GM12878 (cell line): ENCODE results near the gene EBPL. TPM values are rescaled to one million over a fixed set of nuclear protein-coding genes. Genes with fewer than 3 reads are reported as not detected.

Source experiments
- ATAC-seq: fragments of 200-7000 bp; cut with Tn5 transposase; 3 replicates; pipeline ENCODE4 v1.9.1; 2020; ENCODE audit warnings: mild to moderate bottlenecking, moderate library complexity
- BruUV-seq: library from RNA; stranded (reverse); fragments of 400-500 nt; replicated peaks from 2 replicates; lab custom pipeline; 2021; lab: Mats Ljungman, UMichigan
- CTCF ChIA-PET: fragments of 300-600 bp; sonication (Branson Sonifier 250); formaldehyde crosslinking; extraction: SDS; loops from one replicate; lab custom pipeline; 2021; ENCODE audit warnings: inconsistent platforms; lab: Yijun Ruan, JAX
- POLR2A ChIA-PET: fragments of 350-600 bp; formaldehyde crosslinking; extraction: SDS; loops from one replicate; lab custom pipeline; 2021; ENCODE audit warnings: inconsistent platforms; lab: Charles Lee
- RAD21 ChIA-PET: fragments of 300-600 bp; sonication (Branson Sonifier 250); formaldehyde crosslinking; loops from one replicate; lab custom pipeline; 2023; ENCODE audit warnings: antibody characterized with exemption; ENCODE audit not compliant: unreplicated experiment; lab: Charles Lee
- SMC1A ChIA-PET: fragments of 300-600 bp; sonication (Branson Sonifier 250); formaldehyde crosslinking; loops from one replicate; lab custom pipeline; 2023; ENCODE audit not compliant: unreplicated experiment, uncharacterized antibody; lab: Charles Lee
- DNase-seq: peaks from one replicate; pipeline ENCODE4 v3.0.0-alpha.2; 2011; ENCODE audit warnings: low read depth, low spot score
- FAIRE-seq: peaks from 3 replicates; lab custom pipeline; 2011; peaks lifted over from hg19 to GRCh38; lab: Jason Lieb, UNC
- H2AFZ ChIP-seq: 2 replicates; pipeline ENCODE4 v1.6.0; 2011; ENCODE audit warnings: low read depth, low read length, control low read depth; ENCODE audit not compliant: control insufficient read depth
- H3K27ac ChIP-seq: 2 replicates; pipeline ENCODE4 v1.5.1; 2011; ENCODE audit warnings: control low read depth; ENCODE audit not compliant: control insufficient read depth, insufficient read depth
- H3K27me3 ChIP-seq, 2 experiments: replicated peaks in 1 of 2; 2 replicates each; pipeline versions ENCODE4 v1.6.0 to v1.6.1; 2011; ENCODE audit warnings: low read length in 1 of 2; ENCODE audit not compliant: control insufficient read depth in 2 of 2, insufficient read depth in 2 of 2
- H3K36me3 ChIP-seq, 2 experiments: 2 replicates each; pipeline ENCODE4 v1.5.1; 2011; ENCODE audit warnings: low read length in 1 of 2; ENCODE audit not compliant: control insufficient read depth in 2 of 2, insufficient read depth in 2 of 2
- H3K4me1 ChIP-seq: 2 replicates; pipeline ENCODE4 v1.6.1; 2011; ENCODE audit warnings: mild to moderate bottlenecking, low read length, moderate library complexity, mixed read lengths; ENCODE audit not compliant: control insufficient read depth, insufficient read depth
- H3K4me2 ChIP-seq: 2 replicates; pipeline ENCODE4 v1.6.0; 2011; ENCODE audit warnings: control low read depth; ENCODE audit not compliant: control insufficient read depth, insufficient read depth
- H3K4me3 ChIP-seq: fragments of 200-600 bp; sonication (generic); 2 replicates; pipeline ENCODE4 v1.5.1; 2016
- H3K79me2 ChIP-seq: 2 replicates; pipeline ENCODE4 v1.6.0; 2011; ENCODE audit warnings: low read length; ENCODE audit not compliant: control insufficient read depth, insufficient read depth
- H3K9ac ChIP-seq: 2 replicates; pipeline ENCODE4 v1.8.0; 2011; ENCODE audit warnings: low read length, control low read depth, mixed read lengths; ENCODE audit not compliant: control insufficient read depth, insufficient read depth
- H3K9me3 ChIP-seq: replicated peaks from 3 replicates; pipeline ENCODE4 v1.5.1; 2011; ENCODE audit warnings: mild to moderate bottlenecking, low read length; ENCODE audit not compliant: control insufficient read depth, insufficient read depth
- H4K20me1 ChIP-seq: 2 replicates; pipeline ENCODE4 v1.6.0; 2011; ENCODE audit not compliant: control insufficient read depth, insufficient read depth
- BCL11A ChIP-seq: IDR thresholded peaks from 2 replicates; pipeline ENCODE4 v1.6.1; 2011; ENCODE audit warnings: low read depth, low read length
- RAD21 ChIP-seq: IDR thresholded peaks from 2 replicates; pipeline ENCODE4 v1.6.1; 2011; ENCODE audit warnings: mild to moderate bottlenecking, low read depth, low read length, moderate library complexity; ENCODE audit not compliant: insufficient read depth
- SMC3 ChIP-seq: IDR thresholded peaks from 2 replicates; pipeline ENCODE4 v1.6.1; 2011; ENCODE audit warnings: low read length, improper control_type of control experiment, borderline replicate concordance
- TCF3 ChIP-seq: IDR thresholded peaks from 2 replicates; pipeline ENCODE4 v1.6.1; 2012; ENCODE audit warnings: low read depth, mild to moderate bottlenecking, low read length, borderline replicate concordance; ENCODE audit not compliant: insufficient read depth
- WGBS: methylation state at CpG from one replicate; pipeline ENCODE4 v1.1.6; 2016; ENCODE audit warnings: low lambda C conversion rate; ENCODE audit not compliant: insufficient replicate concordance, insufficient coverage; ENCODE audit errors: missing lambda C conversion rate; 5-methylcytosine and 5-hydroxymethylcytosine counted together
- in situ Hi-C: fragments of 300-500 bp; cut with MboI; formaldehyde crosslinking; loops from 9 replicates; pipeline ENCODE4 v1.14.3; 2018; ENCODE audit warnings: mixed read lengths
- intact Hi-C: fragments of 100-400 bp; cut with micrococcal nuclease; formaldehyde crosslinking; loops from one replicate; pipeline ENCODE4 v1.14.2; 2022; ENCODE audit not compliant: unreplicated experiment
- polyA plus RNA-seq, 11 experiments: library from polyadenylated mRNA; depleted of rRNA in 4 of 11; unstranded in 6 of 11; stranded (reverse) in 5 of 11; fragments of >200 nt; fragmentation: Nextera tagmentation in 4 of 11; fragmentation: Illumina TruSeq in 1 of 11; extraction: Ambion mirVana in 4 of 11; extraction: Trizol in 1 of 11; gene quantifications; 1 replicate in 1 of 11; 2 replicates in 10 of 11; pipeline versions ENCODE4 v1.2.1 to v1.2.3, GENCODE V29; 2011 to 2016; ENCODE audit warnings: inconsistent platforms in 2 of 11, missing spikeins in 2 of 11, low read depth in 1 of 11
- total RNA-seq, 4 experiments: library from RNA; depleted of rRNA in 3 of 4; stranded (reverse); fragments of >200 nt in 3 of 4; fragmentation: Illumina TruSeq in 1 of 4; extraction: Trizol in 1 of 4; gene quantifications; 2 replicates each; pipeline versions ENCODE4 v1.2.1 to v1.2.3, GENCODE V29; 2013 to 2021
- TF ChIP-seq, protein P1 (sequence below), 3 experiments: IDR thresholded peaks in 2 of 3; conservative IDR thresholded peaks in 1 of 3; 2 replicates each; pipeline ENCODE4 v1.5.1; 2011; ENCODE audit warnings: low read depth in 3 of 3, low read length in 3 of 3, mild to moderate bottlenecking in 3 of 3, control low read depth in 2 of 3, moderate library complexity in 2 of 3, inconsistent platforms in 1 of 3, mixed read lengths in 1 of 3; ENCODE audit not compliant: control insufficient read depth in 2 of 3, insufficient read depth in 1 of 3; ENCODE audit errors: extremely low read depth in 1 of 3
- TF ChIP-seq, protein P2 (sequence below): fragments of 450-650 bp; IDR thresholded peaks from 2 replicates; pipeline ENCODE4 v1.6.1; 2018; ENCODE audit warnings: mild to moderate bottlenecking, low read depth, moderate library complexity; ENCODE audit not compliant: partially characterized antibody

The EBPL gene
- total and polyA plus RNA-seq, 10 of the 15 experiments (the other 5 are each of a cell fraction or from before 2014, with no cell fraction given), result 6.2 to 72.8 (median 43.5) TPM

DNA sequence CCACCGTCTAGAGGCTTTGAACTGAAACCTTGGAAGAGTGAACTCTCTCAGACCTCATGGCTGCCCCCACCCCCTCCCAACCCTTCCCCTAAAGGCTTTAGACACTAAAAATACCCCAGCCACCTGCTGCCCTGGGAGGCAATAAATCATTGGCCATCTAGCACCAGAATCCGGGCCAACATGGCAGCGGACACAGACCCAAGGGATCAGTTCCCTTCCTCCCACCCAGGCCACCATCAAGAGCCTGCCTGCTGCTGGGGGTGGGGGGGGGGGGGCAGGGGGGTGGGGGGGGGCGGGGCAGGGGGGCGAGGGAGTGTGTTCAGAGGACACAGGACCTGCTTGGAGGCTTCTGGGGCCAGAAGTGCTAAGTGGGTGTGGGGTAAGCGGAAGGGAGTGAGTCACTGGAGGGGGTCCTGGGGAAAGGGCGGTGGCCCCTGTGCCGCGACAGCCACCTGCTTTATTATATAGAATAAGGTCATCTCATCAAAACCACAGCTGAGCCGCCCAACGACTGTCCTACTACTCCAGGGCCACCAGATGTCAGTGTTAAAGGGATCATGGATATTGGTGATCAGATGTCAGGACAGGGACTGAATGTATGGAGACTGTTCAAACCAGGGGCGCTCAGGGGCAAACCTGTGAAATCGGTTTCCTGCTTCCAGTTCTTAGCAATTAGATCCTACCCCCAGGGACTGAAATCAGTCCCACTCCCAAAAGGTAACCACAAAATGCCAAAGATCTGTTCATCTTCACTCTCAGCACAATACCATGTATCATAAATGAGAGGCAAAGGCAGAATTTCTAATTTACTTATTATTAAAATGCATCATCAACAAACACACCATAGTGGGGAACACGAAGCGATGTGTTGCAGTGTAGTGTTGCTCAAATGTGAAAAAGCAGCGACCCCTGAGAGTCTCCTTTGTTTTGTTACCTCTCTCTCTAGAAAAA is 38.7 kb downstream of the EBPL start:
- ChIA-PET POLR2A (no interaction called here), SMC1A (no interaction called here), RAD21 (no interaction called here), CTCF (no interaction called here)
- Histone ChIP-seq H3K9ac (no peak overlapping the region), H3K79me2 (no peaks in the 10 kb centered on the region), H3K27me3 (no peaks in the 10 kb centered on the region), H2AFZ (no peak overlapping the region), H3K9me3 (no peaks in the 10 kb centered on the region), H3K4me2 (no peak overlapping the region), H4K20me1 (no peaks in the 10 kb centered on the region), H3K4me1 (no peaks in the 10 kb centered on the region), H3K4me3 (no peak overlapping the region), H3K36me3 (no peaks in the 10 kb centered on the region), H3K27ac (no peak overlapping the region)
- ATAC-seq, result peak; percentile 64
- in situ Hi-C loops, result loop anchor here (25.0 kb wide), 1 partner anchor 1410 kb away; no protein-coding TSS in a partner anchor
- TF ChIP-seq BCL11A (no peak), SMC3 (peak; percentile 36; the same call in 1 of the 2 replicates), TCF3 (no peak), RAD21 (peak; percentile 48)
- TF ChIP-seq, protein P1, sequence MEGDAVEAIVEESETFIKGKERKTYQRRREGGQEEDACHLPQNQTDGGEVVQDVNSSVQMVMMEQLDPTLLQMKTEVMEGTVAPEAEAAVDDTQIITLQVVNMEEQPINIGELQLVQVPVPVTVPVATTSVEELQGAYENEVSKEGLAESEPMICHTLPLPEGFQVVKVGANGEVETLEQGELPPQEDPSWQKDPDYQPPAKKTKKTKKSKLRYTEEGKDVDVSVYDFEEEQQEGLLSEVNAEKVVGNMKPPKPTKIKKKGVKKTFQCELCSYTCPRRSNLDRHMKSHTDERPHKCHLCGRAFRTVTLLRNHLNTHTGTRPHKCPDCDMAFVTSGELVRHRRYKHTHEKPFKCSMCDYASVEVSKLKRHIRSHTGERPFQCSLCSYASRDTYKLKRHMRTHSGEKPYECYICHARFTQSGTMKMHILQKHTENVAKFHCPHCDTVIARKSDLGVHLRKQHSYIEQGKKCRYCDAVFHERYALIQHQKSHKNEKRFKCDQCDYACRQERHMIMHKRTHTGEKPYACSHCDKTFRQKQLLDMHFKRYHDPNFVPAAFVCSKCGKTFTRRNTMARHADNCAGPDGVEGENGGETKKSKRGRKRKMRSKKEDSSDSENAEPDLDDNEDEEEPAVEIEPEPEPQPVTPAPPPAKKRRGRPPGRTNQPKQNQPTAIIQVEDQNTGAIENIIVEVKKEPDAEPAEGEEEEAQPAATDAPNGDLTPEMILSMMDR (IDR thresholded peaks at IDR 0.05 in 2 of 3, conservative IDR thresholded peaks at IDR 0.05 in 1 of 3; ENCODE audit: control insufficient read depth in 2 of 3, extremely low read depth in 1 of 3, insufficient read depth in 1 of 3, low read depth in 3 of 3, low read length in 3 of 3), result peak; percentile 29 to 37 (median 33); a peak in 4 of 6 replicates
- TF ChIP-seq, protein P2, sequence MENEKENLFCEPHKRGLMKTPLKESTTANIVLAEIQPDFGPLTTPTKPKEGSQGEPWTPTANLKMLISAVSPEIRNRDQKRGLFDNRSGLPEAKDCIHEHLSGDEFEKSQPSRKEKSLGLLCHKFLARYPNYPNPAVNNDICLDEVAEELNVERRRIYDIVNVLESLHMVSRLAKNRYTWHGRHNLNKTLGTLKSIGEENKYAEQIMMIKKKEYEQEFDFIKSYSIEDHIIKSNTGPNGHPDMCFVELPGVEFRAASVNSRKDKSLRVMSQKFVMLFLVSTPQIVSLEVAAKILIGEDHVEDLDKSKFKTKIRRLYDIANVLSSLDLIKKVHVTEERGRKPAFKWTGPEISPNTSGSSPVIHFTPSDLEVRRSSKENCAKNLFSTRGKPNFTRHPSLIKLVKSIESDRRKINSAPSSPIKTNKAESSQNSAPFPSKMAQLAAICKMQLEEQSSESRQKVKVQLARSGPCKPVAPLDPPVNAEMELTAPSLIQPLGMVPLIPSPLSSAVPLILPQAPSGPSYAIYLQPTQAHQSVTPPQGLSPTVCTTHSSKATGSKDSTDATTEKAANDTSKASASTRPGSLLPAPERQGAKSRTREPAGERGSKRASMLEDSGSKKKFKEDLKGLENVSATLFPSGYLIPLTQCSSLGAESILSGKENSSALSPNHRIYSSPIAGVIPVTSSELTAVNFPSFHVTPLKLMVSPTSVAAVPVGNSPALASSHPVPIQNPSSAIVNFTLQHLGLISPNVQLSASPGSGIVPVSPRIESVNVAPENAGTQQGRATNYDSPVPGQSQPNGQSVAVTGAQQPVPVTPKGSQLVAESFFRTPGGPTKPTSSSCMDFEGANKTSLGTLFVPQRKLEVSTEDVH, result no peak
- FAIRE-seq, result no peak
- no TSS peak for BruUV-seq
- intact Hi-C loops, result loop anchor here (5.0 kb wide), 2 partner anchors 195 to 1195 kb away; no protein-coding TSS in a partner anchor
- WGBS, result 60% methylated on average over 14 of the region's 16 CpGs
- no peak for DNase-seq
